OCI-LY1 (cell line): ENCODE data around the gene WNT6.

Experiments used
- EZH2 ChIP-seq: fragments of 200-600 bp; sonication (generic), shearing (Covaris generic); IDR thresholded peaks from 2 replicates; pipeline ENCODE4 v1.8.0; 2017; ENCODE audit warnings: borderline replicate concordance, mixed run types, mild to moderate bottlenecking, antibody characterized with exemption, low read length, moderate library complexity, mixed read lengths
- TF ChIP-seq, protein P1 (sequence below): fragments of 200-600 bp; sonication (generic), shearing (Covaris generic); IDR thresholded peaks from 2 replicates; pipeline ENCODE4 v1.5.1; 2017; ENCODE audit warnings: mild to moderate bottlenecking, antibody characterized with exemption, low read length, moderate library complexity, mixed read lengths

GRCh38 chr2:218871345-218872302 lies 12.0 kb downstream of the WNT6 start:
- TF ChIP-seq, protein P1, sequence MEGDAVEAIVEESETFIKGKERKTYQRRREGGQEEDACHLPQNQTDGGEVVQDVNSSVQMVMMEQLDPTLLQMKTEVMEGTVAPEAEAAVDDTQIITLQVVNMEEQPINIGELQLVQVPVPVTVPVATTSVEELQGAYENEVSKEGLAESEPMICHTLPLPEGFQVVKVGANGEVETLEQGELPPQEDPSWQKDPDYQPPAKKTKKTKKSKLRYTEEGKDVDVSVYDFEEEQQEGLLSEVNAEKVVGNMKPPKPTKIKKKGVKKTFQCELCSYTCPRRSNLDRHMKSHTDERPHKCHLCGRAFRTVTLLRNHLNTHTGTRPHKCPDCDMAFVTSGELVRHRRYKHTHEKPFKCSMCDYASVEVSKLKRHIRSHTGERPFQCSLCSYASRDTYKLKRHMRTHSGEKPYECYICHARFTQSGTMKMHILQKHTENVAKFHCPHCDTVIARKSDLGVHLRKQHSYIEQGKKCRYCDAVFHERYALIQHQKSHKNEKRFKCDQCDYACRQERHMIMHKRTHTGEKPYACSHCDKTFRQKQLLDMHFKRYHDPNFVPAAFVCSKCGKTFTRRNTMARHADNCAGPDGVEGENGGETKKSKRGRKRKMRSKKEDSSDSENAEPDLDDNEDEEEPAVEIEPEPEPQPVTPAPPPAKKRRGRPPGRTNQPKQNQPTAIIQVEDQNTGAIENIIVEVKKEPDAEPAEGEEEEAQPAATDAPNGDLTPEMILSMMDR: no peak
- TF ChIP-seq EZH2: no peak
